ENCODE data around the gene UBASH3B.

UBASH3B gene

DNA sequence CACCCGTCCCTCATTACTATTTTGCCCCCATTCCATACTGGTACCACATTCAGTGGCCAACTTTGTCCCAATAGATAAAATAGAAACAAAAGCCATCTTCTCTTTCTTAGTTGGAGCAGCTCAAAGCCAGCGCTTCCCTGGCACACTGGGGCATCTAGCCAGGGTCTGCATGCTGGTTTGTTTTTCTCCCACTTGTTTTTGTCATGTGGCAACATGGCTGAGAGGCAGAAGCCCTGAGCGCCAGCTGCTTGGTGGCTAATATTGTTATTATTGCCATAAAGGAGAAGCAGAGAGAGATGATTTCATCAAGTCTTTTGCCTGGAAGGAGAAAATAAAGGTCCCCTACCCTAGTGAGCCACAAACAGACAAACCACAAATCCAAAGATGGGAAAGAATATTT is 134.4 kb downstream of the UBASH3B start:
- DNase-seq, result no peak

DNA sequence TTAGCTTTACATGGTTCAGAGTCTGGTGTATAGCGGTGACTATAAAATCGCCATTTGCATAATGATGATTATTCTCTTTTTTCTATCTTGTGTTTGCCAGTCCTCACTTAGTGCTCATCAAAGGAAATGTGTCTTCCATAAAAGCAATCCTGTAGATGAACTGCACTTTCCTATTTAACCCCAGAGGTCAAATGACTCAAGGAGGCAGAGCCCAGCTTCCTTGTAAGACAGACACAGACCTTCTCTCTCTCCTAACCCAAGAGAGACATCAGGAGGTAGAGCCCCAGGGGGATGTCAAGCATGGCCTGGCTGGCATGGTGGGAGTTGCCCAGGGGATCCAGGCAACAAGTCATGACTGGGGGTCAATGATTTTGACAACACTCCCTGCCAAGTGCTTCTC is 135.9 kb downstream of the UBASH3B start:
- DNase-seq, result no peak

DNA sequence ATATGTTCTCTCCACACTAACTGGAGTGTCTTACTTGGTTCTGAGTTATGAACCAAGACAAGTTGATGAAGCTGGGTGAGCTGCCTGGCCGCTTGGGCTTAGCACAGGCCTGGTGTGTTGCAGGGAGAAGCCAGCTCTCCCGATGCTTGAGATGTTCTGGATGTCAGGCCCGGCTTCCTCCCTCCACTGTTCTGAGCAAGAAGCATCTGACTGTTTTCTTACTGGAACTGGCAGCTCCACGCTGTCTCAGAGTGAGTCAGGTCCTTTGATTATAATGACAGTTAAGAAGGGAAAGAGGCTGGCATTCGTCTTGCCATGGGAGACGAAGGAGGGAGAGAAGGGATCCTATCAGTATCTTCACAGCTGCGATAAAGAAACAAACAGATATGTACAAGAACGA is 136.3 kb downstream of the UBASH3B start:
- DNase-seq, result no peak

DNA sequence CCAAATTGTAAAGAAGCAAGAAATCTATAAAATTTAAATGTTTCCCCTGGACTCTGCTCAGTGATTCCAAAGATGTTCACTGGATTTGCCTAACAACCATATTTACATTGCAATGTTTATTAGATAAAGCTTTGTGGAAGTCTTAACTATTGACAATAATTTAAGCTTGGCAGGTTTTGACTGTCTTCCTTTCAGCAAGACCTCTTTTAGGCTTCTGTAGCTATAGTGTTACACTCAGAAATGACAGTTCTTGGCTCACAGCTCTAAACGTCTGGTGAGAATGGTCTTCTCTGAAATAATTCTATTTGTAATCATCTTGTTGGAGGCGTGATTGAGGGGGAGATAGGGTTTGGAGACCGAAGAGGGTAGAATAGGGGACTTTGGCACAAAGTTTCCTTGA is 138.0 kb downstream of the UBASH3B start:
- DNase-seq, result no peak

DNA sequence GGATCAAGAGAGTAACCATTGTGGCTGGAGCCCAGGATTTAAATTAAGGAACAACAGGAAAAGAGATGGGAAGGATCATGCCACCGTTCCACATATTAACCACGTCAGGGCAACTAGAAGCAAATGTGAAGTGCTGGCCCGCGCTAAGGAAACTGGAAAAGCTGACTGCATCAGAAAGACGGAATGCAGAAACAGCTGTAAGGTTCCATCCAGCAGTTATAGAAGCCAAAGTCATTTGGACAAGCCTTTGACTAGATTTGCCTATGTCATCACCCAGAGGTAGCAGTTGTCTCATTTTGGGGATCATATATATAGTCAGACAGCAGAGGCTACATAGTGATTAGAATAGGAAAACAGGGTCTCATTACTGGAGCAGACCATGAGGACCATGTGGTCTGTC is 139.8 kb downstream of the UBASH3B start:
- DNase-seq, result no peak

DNA sequence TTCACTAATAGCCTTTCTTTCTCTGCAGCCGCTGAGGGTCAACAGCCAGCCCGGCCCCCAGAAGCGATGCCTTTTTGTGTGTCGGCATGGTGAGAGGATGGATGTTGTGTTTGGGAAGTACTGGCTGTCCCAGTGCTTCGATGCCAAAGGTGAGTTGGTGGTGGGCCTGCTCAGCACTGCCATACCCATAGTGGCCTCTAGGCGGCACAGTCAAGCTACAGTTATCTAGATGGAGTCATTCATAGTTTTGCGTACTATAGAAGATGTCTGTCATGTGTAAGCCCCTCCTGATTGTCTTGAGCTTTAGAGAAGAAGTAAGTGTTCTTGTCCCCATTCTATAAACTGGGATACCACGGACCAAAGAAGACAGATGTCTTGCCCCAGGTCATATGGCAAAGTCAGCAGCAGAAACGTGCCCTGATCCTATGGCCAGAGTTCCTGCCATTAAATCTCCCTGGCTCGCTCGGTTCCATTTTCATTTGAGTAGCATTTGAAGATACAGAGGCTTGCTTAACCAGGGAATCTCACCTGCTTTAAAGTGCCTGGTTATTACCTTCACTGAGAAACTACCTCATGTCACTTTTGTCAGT is 140.7 kb downstream of the UBASH3B start:
- no peak for DNase-seq

DNA sequence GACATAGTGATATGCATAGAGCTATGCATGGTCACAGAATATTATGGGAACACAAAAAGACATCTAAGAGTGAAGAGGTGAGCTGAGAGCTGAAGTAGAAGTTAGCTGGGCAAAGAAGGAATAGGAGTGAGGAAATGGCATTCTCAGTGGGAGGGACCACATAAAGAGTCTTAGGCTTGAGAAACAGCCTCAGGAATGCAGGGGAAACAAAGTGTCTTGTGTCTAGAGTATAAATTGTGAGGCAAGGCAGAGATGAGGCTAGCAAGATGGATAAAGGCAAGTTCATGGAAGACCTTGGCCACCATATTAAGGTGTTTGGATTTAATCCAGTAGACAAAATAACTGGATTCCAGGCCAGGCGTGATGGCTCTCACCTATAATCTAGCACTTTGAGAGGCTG is 142.1 kb downstream of the UBASH3B start:
- DNase-seq, result no peak

DNA sequence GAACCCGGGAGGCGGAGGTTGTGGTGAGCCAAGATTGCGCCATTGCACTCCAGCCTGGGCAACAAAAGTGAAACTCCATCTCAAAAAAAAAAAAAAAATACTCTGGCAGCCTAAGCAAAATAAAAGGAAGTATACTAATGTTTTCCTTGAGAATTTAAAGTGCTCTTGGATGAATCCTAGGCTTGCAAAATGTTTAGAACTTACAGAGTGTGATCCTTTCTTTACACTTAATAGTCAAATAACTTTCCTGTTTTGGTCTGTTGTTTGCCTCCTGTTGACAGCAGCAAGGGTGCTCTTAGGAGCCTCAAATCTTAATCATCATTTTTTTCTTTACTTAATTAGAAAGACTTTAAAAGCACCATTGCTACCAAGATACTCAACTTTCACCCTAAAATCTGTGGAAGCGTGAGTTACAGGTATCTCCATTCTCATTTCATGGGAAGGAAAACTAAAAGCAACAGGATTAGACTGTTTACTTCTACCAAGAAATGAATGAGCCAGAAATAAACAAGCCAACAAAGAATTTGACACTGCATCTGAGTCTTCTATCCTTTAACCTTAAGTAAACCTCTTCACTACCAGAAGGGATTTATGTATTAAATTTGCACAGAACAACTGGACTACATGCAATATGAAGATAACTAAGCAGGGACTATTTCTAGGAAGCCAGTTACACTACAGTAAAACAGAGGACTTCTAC is 144.0 kb downstream of the UBASH3B start:
- DNase-seq, result no peak

DNA sequence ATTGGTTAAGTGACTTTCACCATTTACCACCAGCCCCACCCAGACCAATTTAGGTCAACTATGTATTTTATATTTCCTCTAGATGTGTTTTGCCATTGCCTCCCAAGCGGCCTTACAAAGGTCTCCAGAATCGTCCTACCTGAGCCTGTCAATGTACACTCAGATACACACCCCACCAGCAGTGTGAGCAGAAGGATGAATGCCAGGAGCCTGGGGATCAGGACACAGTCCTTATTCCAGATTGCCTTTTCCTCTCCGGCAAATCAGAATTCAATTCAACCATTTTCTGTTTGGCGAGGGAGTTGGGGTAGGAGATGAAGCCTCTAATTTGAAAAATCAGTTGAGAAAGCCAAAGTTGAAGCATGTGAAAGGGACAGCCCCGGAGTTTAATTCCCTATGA is 147.4 kb downstream of the UBASH3B start:
- DNase-seq, result no peak

DNA sequence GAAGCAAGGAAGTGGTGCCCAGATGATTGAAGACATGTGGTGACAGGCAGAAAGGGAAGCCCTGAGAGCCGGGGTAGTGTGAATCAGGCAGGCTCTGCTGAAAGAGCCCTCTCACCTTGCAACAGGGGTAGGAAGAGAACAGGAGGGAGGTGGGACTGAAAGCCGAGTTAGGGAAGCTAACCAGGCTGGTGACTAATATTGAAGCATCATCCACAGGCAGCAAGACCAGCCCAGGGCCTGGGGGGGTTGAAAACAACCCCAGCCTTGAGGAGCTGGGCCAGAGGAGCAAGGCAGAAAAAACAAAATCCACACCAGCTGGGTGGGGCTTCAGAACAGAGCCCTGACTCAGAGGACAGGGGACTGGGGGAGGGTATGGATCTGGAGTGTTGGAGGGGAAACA is 147.8 kb downstream of the UBASH3B start:
- no peak for DNase-seq

DNA sequence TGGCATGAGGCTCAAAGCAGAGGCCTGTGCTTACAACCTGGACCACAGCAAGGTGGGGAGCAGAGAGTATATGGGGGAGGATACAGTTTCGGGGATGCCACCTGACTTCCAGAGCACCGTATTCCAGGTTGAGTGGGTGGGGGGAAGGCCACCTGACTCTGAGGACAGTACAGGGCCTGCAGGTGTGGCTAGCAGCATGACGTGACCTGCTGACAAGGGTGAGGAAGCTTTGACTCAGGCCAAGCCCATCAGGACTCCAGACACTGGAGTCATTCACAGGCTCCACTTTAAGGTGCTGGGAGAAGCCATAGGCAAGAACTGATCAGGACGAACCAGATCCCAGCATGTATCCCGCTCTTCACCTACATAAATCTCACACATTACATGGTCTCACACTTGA is 148.2 kb downstream of the UBASH3B start:
- DNase-seq, result no peak

DNA sequence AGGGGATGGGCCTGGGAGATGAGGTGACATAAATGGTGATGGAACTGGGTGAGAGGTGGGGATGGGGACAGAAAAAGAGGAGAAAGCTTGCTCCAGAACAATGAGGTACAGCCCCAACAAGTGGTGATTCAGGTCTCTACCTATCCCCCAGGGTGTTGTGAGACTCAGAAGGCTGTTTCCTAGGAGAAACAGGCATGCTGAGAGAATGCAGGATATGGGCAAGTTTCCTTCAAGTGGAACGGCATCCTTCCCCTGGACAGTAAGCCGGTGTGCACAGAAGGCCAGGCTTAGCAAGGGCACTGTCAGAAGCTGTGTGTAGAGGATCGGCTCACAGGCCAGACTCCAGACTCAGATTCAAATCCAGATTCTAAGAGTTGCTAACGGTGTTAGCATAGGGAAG is 148.6 kb downstream of the UBASH3B start:
- no peak for DNase-seq

DNA sequence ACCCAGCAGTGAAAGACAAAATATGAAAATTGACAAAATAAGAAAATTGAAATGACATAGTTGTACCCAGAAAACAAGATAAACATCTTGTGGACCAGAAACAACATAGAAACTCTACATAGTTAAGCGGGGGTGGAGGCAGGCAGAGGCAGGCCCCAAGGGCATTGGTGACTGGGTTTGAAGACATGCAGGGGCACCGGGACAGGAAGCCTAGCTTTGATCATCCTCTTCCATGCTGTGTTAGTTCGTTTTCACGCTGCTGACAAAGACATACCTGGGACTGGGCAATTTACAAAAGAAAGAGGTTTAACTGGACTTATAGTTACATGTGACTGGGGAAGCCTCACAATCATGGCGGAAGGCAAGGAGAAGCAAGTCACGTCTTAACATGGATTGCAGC is 149.3 kb downstream of the UBASH3B start:
- no peak for DNase-seq

DNA sequence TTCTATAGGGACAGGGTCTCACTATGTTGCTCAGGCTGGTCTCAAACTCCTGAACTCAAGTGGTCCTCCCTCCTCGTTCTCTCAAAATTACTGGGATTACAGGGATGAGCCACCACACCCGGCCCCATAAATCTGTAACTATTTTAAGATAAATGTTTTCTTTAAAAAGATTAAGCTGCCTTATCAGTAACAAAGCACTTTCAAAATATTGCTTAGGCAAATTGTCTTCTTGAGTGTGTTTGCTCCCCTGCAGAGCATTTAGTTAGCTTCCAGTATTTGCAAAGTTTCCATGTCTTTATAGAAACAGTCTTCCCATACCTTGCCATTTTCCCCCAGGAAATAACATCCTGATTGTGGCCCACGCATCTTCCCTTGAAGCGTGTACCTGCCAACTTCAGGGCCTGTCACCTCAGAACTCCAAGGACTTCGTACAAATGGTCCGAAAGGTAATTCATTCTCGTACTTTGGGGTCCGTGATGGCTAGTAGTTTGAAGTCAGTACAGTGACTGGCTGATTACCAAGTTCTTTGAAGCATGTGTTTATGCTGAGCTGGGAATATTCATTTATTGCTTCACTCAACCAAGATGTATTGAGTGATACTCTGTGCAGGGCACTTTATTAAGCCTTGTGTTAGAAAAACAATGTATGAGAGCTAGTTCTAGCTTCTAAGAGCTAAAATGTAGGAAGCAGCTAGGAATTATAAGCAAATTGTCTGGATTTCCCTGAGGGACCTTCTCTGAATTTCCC is 152.4 kb downstream of the UBASH3B start:
- DNase-seq, result no peak

DNA sequence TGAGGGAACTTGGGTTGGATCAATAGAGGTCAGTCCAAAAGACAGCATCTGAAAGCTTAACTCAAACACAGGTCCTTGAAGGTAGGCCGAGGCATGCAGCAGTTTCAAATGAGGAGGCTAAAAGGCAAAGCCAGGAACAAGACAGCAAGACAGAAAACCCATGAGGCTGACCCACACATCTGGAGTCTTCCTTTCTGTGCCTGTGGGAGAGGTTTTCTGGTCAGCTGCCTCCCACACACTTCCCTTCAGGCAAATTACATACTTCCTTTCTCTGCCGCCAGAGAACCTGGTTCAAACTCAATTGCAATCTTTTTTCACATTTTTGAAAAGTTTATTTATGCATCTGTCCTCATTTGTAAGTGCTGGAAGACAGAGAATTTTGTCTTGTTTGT is 153.0 kb downstream of the UBASH3B start:
- DNase-seq, result no peak

DNA sequence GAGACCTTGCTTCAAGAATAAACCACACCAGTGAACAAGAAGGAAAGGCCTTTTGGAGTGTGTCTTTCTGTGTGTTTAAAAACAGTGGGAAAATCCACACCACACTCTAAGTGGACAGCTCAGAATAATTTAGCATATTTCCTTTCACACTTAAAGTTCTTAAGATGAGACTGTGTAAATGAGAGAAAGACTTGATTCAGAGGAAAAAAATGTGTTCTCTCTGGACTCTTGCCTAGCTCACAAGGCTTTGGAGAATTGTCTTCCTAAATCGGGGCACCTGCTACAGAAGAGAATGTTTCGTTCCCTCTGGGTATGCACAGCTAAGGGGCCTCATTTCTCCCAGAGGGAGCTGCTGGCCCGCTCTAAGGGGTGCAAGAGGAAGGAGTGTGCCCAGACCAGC is 154.3 kb downstream of the UBASH3B start:
- DNase-seq, result no peak

DNA sequence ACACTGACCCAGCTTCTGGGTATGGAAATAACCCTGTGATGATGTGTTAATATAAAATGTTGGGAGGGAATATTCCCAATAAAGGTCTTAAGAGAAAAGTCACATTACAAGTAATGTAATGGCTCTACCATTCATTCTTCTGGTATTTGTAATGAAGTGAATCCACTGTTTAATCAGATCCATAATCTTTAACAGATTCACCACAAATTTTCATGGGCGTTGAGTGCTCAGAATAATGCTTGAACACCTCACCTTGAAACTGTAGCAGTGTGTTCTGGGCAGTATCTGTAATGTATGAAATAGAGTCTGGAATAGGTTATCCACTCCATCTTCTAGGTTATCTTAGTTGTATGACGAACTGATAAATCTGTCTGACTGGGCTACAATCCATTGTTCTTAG is 156.2 kb downstream of the UBASH3B start:
- no peak for DNase-seq

DNA sequence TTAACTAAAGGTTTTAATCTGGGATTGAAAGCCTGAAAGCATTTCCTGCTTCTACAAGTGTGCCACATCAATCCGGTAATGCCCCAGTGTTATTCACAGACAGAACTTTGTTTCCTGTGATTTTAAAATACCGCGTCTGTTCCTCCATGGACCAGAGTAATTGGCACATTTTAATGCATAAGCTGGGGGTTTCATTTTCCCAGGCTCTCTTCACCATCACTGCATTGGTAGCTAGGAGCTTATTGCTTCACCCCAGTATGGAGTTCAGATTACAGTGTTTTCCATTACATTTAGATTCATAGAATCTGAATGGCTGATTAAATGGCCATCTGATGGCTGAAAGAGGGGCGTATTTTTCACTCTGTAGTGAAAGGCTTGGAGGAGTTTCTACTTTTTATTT is 157.1 kb downstream of the UBASH3B start:
- no peak for DNase-seq

DNA sequence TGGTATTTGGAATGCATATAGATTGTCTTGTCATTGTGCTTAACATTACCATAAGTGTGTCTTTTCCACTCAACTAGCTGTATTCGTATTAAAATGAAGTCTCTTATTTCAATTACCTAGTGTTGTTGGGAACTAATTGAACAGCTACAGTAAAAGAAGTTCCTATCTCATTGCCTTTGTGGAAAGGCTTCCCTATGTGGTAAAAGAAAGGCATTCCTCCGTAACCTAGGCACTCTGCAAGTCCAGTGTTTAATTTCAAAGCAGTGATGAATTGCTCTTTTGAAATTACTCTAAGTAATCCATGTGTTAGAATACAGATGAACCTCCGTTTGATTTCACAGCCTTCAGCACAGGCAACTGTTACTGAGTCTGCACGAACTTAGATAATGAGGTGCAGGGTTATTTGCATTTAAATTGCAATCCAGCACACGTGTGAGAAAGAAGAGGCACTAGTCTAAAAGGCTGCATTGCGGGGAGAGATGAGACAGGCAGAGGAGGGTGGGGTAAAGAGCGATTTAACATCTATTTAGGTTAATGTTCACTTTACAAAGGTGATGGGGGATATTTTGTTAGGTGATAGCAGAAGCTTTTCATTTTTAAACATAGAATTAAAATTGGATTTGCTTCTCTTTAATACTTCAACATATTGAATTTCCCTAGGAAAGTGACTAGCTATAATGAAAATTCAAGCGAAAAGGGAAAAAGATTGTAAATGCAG is 157.8 kb downstream of the UBASH3B start:
- no peak for DNase-seq

DNA sequence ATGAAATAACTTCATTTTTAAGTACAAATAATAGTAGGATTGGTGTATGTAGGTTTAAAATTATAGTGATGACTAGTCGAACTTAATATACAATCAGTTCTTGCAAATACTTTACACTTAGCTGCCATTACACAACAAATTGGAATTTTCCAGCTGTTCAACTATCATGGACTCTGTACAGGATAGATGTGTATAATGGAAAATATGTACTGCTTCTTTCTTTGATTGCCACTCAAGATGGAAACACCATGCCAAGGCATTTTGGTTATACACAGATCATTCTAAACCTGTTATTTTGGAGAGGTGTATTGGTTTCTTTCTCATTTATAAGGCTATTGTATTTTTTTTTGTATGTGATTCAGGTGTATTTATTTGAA is 158.4 kb downstream of the UBASH3B start:
- DNase-seq, result no peak

DNA sequence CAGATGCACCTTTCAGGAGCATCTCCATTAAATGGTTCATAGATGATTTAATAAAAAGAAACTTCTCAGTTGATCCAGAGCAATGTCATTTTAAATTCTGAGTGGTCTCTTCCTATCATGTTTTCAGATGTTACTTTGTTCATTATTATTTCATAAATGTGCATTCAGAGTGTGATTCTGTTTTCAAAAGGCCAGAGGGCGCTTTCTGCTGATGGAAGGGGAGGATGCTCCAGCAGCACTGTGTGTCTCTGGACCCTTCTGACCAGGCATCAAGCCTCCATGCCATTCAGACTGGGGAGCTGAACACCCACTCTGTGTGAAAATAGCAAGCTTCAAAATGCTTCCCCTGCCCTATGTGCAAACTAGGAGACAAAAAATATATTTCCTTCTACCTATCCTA is 158.9 kb downstream of the UBASH3B start:
- no peak for DNase-seq

DNA sequence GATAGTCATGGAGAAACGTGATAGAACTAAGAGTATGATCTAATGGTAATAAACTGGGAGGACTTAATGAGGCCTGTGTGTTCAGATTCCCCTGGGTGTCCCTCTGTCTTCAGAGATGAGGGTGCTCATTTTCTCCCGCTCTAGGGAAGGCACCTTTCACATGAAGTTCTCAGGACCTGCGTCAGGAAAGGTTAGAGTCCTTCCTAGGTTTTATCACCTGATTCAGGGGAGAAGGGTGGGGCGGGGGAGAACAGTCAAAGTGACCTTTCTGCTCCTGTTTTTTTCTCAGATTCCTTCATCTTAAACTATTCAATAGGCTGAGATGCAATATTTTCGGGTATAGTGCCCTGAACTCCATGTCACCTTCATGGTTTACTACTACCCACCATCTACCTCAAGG is 160.4 kb downstream of the UBASH3B start:
- DNase-seq, result no peak

DNA sequence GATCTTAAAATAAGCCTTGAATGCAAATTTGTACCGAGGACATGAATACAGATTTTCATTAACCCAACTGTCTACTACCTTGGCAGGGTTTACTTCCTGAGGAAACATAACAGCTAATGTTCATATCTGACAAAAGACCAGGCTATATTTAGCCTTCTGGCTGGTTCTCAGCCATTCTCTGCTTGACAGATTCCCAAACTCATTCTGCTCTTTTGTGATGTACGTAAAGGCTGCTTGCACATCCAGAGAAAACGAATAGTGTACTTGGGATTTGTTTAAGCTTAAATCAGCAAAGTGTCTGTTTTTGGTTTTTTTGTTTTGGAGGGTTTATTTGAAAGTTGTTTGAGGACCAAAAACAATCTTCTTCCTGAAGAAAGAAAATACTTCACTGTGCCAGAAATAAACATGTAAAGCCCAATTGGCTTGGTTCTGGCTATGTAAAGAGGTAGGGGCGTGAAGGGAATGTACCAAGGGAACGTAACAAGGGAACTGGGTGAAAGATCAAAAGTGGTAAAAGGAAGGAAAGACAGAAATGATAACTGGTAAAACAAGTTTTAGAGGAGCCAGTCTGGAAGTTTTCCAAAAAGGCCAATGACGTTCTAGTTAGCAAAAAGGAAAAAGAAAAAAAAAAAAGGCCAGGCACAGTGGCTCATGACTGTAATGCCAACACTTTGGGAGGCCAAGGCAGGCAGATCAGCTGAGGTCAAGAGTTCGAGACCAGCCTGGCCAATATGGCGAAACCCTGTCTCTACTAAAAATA is 161.4 kb downstream of the UBASH3B start:
- no peak for DNase-seq

Data from T1000 (cell line).